Cardiac muscle cell (in vitro differentiated cells and primary cell): ENCODE data around the gene RTF2. TPM values are rescaled to one million over a fixed set of nuclear protein-coding genes. Genes with fewer than 3 reads are reported as not detected.

ENCODE experiments used
- DNase-seq, 2 donors: peaks; one replicate each; pipeline versions ENCODE4 v3.0.0 to v3.0.0-alpha.2; 2010 to 2017; ENCODE audit warnings: low read depth in 1 of 2, low spot score in 1 of 2
- H3K27ac ChIP-seq: fragments of 200-600 bp; sonication (generic); 2 replicates; pipeline ENCODE4 v1.5.1; 2016
- H3K27me3 ChIP-seq: fragments of 200-600 bp; sonication (generic); 2 replicates; pipeline ENCODE4 v1.6.0; 2016; ENCODE audit warnings: control low read depth
- H3K36me3 ChIP-seq: fragments of 200-600 bp; sonication (generic); 2 replicates; pipeline ENCODE4 v1.5.1; 2016; ENCODE audit warnings: control low read depth
- H3K4me1 ChIP-seq: fragments of 200-600 bp; sonication (generic); 2 replicates; pipeline ENCODE4 v1.8.1; 2017; ENCODE audit warnings: low read depth, mild to moderate bottlenecking, mixed run types
- H3K4me3 ChIP-seq: fragments of 200-600 bp; sonication (generic); 2 replicates; pipeline ENCODE4 v1.5.1; 2016; ENCODE audit warnings: mild to moderate bottlenecking
- H3K9me3 ChIP-seq: fragments of 200-600 bp; sonication (generic); 2 replicates; pipeline ENCODE4 v1.5.1; 2017; ENCODE audit warnings: low read depth, mild to moderate bottlenecking, control low read depth
- polyA plus RNA-seq: library from polyadenylated mRNA; unstranded; fragments of >200 nt; fragmentation: Nextera tagmentation; extraction: Ambion mirVana; gene quantifications from 2 replicates; pipeline ENCODE4 v1.2.1, GENCODE V29; 2016
- total RNA-seq: library from RNA; depleted of rRNA; stranded (reverse); fragments of >200 nt; gene quantifications from 2 replicates; pipeline ENCODE4 v1.2.3, GENCODE V29; 2016
- TF ChIP-seq, protein P1 (sequence below): IDR thresholded peaks from 2 replicates; pipeline ENCODE4 v1.5.1; 2012; ENCODE audit warnings: low read depth, mild to moderate bottlenecking, low read length

The RTF2 gene
- total RNA-seq (58.0 and 58.2 TPM in 2 replicates), polyA plus RNA-seq (110 and 139 TPM in 2 replicates)

DNA sequence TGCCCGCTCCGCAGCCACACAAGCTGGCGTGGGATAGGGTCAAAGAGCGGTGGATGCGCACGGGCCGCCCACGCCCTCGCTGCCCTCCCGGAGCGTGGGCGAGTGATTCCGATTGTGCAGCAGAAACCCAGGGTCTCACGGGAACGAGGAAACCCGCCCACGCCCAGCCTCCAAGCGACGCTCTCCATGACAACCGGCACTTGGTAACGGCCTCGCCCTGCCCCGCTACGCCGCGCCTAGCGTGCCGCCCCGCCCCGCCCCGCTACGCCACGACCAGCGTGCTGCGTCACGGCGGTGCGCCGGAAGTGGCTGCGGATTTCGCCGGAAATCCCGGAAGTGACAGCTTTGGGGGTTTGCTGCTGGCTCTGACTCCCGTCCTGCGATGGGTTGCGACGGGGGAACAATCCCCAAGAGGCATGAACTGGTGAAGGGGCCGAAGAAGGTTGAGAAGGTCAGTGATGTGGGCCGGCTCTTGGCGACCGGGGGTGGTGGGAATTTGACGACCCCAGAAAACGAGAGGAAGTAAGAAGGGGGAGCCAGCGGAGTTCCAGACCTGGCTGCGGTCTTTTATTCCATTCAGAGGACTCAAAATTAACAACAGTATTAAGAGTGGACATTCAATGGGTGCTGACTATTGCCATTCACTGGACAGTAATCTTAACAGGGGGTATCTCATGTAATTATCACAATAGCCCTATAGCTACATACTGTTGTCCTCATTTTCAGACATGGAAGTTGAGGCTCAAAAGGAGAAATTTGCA, at the start of gene RTF2:
RTF2 (plus strand) TSS at position 312 of the 761 bp plus-strand sequence; CDS start at position 383, 71 bp downstream.
- peaks cover 6% of the 10 kb centered on the region for H3K4me1 ChIP-seq

DNA sequence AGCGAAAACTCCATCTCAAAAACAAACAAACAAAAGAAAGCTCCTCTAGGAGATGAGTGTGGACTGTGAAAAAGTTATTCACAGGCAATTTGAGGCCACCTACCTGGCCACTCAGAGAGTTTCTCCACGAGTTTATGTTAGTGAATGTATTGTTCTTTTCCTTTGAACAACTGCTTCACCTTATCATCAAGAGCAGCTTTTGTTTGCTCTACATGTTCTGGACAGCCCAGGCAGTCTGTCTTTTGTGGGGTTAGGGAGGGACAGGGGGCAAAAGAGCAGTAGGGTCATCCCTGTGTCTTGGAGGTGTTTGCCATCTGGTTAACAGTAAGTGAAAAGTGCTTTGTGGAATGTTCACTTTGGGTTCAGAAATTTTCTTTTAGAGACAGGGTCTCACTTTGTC, 48.4 kb upstream of the RTF2 start:
- Histone ChIP-seq H3K4me3 (no peak overlapping the region), H3K4me1 (no peaks in the 10 kb centered on the region), H3K27me3 (peaks cover 7% of the 10 kb centered on the region)

More for the DNA sequence above, at the start of gene RTF2:
- no peaks in the 10 kb centered on the region for H3K36me3 ChIP-seq
- TF ChIP-seq, protein P1, sequence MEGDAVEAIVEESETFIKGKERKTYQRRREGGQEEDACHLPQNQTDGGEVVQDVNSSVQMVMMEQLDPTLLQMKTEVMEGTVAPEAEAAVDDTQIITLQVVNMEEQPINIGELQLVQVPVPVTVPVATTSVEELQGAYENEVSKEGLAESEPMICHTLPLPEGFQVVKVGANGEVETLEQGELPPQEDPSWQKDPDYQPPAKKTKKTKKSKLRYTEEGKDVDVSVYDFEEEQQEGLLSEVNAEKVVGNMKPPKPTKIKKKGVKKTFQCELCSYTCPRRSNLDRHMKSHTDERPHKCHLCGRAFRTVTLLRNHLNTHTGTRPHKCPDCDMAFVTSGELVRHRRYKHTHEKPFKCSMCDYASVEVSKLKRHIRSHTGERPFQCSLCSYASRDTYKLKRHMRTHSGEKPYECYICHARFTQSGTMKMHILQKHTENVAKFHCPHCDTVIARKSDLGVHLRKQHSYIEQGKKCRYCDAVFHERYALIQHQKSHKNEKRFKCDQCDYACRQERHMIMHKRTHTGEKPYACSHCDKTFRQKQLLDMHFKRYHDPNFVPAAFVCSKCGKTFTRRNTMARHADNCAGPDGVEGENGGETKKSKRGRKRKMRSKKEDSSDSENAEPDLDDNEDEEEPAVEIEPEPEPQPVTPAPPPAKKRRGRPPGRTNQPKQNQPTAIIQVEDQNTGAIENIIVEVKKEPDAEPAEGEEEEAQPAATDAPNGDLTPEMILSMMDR = no peak
- peak within 1 kb of the TSS; percentile 75 for H3K27ac ChIP-seq
- peak within 1 kb of the TSS; percentile 84 for H3K4me3 ChIP-seq
- peaks cover 5% of the 10 kb centered on the region for H3K27me3 ChIP-seq
- H3K9me3 ChIP-seq = no peaks in the 10 kb centered on the region
- DNase-seq = peak; percentile 95 to 98

GRCh38 chr20:56420940-56421688, 47.3 kb upstream of the RTF2 start:
- Histone ChIP-seq H3K27me3 (peaks cover 7% of the 10 kb centered on the region), H3K27ac (no peak overlapping the region), H3K9me3 (no peaks in the 10 kb centered on the region), H3K36me3 (no peaks in the 10 kb centered on the region), H3K4me3 (no peak overlapping the region), H3K4me1 (no peaks in the 10 kb centered on the region)
- DNase-seq = no peak
- TF ChIP-seq, protein P1 = no peak

More for the DNA sequence above, 48.4 kb upstream of the RTF2 start:
- no peaks in the 10 kb centered on the region for H3K36me3 ChIP-seq
- TF ChIP-seq, protein P1 = no peak
- H3K27ac ChIP-seq = no peak overlapping the region
- no peaks in the 10 kb centered on the region for H3K9me3 ChIP-seq
- DNase-seq = no peak

DNA sequence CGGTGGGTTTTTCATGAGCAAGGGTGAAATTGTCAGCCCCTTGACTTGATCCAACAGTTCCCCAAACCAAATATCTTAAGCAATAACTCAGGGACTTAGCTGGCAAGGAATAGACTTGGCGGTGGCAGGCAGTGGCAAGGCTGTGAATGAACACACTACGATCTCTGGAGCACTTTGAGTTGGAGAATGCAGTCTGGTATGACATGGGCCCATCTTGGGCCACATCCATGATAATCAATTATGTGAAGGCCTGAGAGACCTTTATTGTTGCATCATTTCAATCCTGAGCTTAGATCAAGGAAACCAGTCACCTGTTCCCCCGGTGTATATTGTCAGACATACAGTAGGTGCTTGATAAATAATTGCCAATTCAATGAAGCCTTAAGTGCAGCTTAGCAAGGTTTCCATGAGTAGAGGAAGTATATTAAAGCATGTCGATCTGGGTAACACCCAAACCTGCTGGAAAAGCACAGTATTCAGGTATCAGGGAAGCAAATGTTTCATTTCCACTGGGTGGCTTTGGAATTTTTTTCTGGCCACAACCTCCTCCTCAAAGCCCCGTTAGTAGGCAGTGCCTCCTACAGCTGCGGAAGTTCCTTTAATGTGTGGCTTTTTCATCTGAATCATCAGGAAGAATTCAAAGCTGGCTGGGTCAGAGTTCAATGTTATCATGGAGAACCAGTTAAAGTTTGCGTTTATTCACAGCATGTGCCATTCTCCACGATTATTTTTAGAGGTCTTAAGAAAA, 46.2 kb upstream of the RTF2 start:
- Histone ChIP-seq H3K27me3 (peaks cover 7% of the 10 kb centered on the region), H3K36me3 (no peaks in the 10 kb centered on the region), H3K4me3 (no peak overlapping the region), H3K9me3 (no peaks in the 10 kb centered on the region), H3K4me1 (no peaks in the 10 kb centered on the region), H3K27ac (no peak overlapping the region)
- TF ChIP-seq, protein P1 = no peak
- peak in 1 of 2 donors; percentile 79 for DNase-seq

- no peak overlapping the region for H3K27ac ChIP-seq
- H3K27me3 ChIP-seq = peaks cover 10% of the 10 kb centered on the region
- no peaks in the 10 kb centered on the region for H3K4me1 ChIP-seq
- H3K4me3 ChIP-seq = no peak overlapping the region
- H3K9me3 ChIP-seq = no peaks in the 10 kb centered on the region
- no peaks in the 10 kb centered on the region for H3K36me3 ChIP-seq
- TF ChIP-seq, protein P1 = no peak
- peak in 1 of 2 donors; percentile 56 for DNase-seq
Observed at GRCh38 chr20:56422824-56423189, 45.6 kb upstream of the RTF2 start.
